GM12873 (cell line): Measurements from ENCODE around the gene MLF2.

ENCODE experiments used
- TF ChIP-seq, protein P1 (sequence below): IDR thresholded peaks from 2 replicates; pipeline ENCODE4 v1.5.1; 2012; ENCODE audit warnings: low read depth, mild to moderate bottlenecking, moderate library complexity, low read length, control low read depth; ENCODE audit not compliant: insufficient read depth; ENCODE audit errors: missing control alignments

Gene MLF2

DNA sequence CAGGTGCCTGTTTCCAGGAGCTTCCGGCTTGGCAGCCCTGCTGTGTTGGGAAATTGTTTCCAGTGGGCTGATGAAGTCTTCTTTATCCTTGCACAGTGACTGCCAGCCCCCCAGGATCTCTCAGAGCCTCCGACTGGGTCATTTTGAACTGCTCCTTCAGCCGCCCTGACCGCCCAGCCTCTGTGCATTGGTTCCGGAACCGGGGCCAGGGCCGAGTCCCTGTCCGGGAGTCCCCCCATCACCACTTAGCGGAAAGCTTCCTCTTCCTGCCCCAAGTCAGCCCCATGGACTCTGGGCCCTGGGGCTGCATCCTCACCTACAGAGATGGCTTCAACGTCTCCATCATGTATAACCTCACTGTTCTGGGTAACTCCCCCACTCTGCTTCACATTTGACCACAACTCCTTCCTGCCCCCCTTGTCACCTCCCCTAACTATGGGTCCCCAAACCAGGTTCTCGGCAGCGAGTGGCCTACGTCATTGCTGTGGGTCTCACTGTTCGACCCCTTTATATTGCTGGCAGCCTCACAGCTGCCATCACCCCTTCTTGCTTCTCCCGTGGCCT is 21.6 kb upstream of the MLF2 start:
- TF ChIP-seq, protein P1, sequence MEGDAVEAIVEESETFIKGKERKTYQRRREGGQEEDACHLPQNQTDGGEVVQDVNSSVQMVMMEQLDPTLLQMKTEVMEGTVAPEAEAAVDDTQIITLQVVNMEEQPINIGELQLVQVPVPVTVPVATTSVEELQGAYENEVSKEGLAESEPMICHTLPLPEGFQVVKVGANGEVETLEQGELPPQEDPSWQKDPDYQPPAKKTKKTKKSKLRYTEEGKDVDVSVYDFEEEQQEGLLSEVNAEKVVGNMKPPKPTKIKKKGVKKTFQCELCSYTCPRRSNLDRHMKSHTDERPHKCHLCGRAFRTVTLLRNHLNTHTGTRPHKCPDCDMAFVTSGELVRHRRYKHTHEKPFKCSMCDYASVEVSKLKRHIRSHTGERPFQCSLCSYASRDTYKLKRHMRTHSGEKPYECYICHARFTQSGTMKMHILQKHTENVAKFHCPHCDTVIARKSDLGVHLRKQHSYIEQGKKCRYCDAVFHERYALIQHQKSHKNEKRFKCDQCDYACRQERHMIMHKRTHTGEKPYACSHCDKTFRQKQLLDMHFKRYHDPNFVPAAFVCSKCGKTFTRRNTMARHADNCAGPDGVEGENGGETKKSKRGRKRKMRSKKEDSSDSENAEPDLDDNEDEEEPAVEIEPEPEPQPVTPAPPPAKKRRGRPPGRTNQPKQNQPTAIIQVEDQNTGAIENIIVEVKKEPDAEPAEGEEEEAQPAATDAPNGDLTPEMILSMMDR = no peak

DNA sequence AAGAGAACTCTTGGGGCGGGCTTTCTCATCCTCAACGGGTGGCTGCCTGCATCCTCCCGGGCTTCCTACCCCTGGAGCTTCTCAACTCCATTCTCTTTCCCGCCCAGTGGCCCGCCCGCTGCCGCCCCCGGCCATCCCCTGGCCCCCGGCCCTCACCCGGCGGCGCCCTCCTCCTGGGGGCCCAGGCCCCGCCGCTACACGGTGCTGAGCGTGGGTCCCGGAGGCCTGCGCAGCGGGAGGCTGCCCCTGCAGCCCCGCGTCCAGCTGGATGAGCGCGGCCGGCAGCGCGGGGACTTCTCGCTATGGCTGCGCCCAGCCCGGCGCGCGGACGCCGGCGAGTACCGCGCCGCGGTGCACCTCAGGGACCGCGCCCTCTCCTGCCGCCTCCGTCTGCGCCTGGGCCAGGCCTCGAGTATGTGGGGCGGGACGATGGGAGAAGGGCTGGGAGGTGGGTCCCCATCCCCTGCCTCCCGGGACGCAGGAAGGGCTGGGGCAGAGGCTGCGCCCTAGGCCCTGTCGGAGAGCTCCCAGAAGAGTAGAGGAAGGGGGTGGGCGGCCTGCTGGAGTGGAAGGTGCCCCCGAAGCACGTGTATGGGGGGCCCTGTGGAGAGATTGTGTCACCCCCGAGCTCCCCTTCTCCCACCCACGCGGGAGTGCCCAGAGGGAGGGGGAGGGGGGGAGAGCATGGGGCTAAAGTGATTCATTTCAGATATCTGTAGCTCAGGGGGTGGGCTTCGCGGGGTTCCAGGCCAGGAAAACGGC is 20.8 kb upstream of the MLF2 start:
- TF ChIP-seq, protein P1 = no peak

DNA sequence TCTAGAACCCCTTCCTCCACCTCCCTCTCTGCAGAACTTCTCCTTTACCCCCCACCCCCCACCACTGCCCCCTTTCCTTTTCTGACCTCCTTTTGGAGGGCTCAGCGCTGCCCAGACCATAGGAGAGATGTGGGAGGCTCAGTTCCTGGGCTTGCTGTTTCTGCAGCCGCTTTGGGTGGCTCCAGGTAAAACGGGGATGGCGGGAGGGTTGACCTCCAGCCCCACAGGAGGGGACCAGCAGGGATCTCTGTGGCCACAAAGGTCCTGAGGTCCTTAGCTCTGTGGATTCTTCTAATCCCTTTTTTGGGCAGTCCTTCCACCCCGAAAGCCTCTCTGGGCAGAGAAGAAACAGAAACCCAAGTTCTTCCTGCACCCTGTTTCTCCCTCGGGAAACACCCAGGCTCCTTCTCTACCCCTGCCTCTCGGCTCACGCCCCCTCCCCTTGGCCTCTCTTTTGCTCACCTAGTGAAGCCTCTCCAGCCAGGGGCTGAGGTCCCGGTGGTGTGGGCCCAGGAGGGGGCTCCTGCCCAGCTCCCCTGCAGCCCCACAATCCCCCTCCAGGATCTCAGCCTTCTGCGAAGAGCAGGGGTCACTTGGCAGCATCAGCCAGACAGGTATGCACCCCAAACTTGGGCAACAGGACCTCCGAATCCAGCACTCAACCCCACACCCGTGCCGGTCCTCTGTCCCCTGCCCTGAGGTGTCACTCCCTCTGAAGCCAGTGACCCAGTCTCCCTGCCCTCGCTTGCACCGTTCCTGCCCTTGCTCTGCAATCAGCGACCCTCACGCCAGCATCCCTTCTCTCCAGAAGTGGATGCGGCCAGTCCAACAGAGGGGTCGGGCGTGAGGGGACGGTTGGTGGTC is 20.0 kb upstream of the MLF2 start:
- TF ChIP-seq, protein P1 = no peak

DNA sequence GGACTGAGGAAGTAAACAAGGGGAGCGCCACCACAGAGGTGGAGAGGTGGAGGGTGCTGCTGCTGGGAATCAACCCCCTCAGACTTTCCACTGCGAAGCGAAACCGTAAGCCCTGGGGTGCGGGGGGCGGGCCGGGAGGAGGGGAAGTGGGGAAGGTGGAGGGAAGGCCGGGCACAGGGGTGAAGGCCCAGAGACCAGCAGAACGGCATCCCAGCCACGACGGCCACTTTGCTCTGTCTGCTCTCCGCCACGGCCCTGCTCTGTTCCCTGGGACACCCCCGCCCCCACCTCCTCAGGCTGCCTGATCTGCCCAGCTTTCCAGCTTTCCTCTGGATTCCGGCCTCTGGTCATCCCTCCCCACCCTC is 19.4 kb upstream of the MLF2 start, which contains the start of gene LAG3:
TSS of gene LAG3 (plus strand) at position 190 of the 365 bp plus-strand sequence. CDS start 333 bp downstream, outside the sequence.
- TF ChIP-seq, protein P1 = no peak

DNA sequence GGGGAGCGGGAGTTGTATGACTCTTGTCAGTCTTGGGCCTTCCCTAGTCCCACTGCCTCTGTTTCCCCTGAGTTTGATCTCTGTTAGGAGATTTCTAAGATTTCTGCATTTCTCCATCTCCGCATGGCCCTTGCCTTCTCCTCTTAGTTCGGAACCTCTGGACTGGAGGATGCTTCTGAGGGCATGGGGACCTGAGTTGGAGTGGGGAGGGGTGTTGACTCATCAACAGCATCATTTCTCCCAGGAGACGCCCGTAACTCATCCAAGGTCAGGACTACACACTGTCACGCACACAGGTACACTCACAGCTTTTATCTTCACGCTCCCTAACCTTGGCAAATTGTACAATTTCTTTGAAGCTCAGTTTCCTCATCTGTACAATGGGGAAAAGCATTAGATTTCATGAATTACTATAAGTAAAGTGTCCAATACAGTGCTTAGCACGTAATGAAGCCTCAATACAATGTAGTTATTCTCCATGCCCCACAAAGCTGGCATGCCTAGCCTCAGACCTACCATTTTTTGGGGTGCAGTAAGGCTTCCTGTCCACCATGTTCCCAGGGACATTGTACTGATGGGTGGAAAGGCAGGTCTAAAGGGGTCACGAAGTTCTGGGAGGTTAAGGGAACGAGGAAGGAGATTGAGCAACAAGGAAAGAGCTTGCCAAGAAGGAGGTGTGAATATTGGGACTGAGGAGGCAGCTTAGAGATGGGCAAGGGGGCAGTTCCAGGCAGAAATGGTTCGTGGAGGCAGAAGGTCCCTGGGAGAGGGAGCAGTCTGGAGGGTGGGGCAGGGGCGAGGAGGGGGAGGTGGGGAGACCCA is 18.8 kb upstream of the MLF2 start:
- TF ChIP-seq, protein P1 = no peak

DNA sequence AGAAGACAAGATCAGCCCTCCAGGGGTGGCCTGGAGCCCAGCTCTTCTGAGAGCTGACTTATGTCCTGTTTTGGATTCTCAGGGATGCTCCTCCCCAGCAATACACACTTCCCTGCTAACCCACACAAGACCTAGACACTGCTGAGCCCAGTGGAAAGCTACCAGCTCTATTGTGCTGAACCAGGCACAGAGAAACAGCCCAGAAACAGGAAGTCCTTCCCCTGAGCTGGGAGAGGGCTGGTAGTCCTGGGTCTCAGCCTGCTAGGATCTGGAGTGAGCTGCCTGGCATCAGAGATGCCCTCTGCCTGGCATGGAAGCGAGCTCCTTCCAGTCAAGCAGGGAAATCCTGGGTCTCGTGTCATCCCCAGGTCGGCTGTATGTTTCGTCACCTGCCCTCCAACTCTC is 18.2 kb upstream of the MLF2 start:
- TF ChIP-seq, protein P1 = no peak
